ENCODE data around the gene CD8B2. TPM values are rescaled to one million over a fixed set of nuclear protein-coding genes. Genes with fewer than 3 reads are reported as not detected.
"Not testable (repeated sequence)": the region's sequence is repeated elsewhere in the genome, so short reads cannot be mapped to it uniquely, and the experiment has no call there.

The CD8B2 gene
- not detected for total RNA-seq

- DNase-seq (ENCODE audit: low spot score); ATAC-seq: not testable (repeated sequence)
Measured at GRCh38 chr2:106486551-106487385, at the start of gene CD8B2. Gene CD8B2 (plus strand): TSS chr2:106487364. CDS start chr2:106487427, 63 bp downstream.

GRCh38 chr2:106461882-106462281 lies 25.3 kb upstream of the CD8B2 start:
- not testable (repeated sequence) for ATAC-seq; DNase-seq (ENCODE audit: low spot score)

GRCh38 chr2:106467516-106467915 lies 19.6 kb upstream of the CD8B2 start:
- not testable (repeated sequence) for DNase-seq (ENCODE audit: low spot score); ATAC-seq

- not testable (repeated sequence) for DNase-seq (ENCODE audit: low spot score); ATAC-seq
Measured at GRCh38 chr2:106468107-106468506, 19.1 kb upstream of the CD8B2 start, which contains the start of gene RGPD3. Gene RGPD3 (minus strand): TSS chr2:106468413. CDS start chr2:106468288, 125 bp downstream.

GRCh38 chr2:106470658-106471057 lies 16.5 kb upstream of the CD8B2 start:
- ATAC-seq (peak; percentile 91), DNase-seq (ENCODE audit: low spot score) (peak; percentile 58)

GRCh38 chr2:106477647-106478046 lies 9.5 kb upstream of the CD8B2 start:
- DNase-seq (ENCODE audit: low spot score); ATAC-seq: not testable (repeated sequence)

- not testable (repeated sequence) for ATAC-seq; DNase-seq (ENCODE audit: low spot score)
Measured at GRCh38 chr2:106479563-106479962, 7.6 kb upstream of the CD8B2 start.

- not testable (repeated sequence) for ATAC-seq; DNase-seq (ENCODE audit: low spot score)
Measured at GRCh38 chr2:106487386-106488191, 425 bp downstream of the CD8B2 start.

- DNase-seq (ENCODE audit: low spot score); ATAC-seq: not testable (repeated sequence)
Measured at GRCh38 chr2:106489701-106490100, 2.5 kb downstream of the CD8B2 start.

- DNase-seq (ENCODE audit: low spot score); ATAC-seq: not testable (repeated sequence)
Measured at GRCh38 chr2:106492399-106492798, 5.2 kb downstream of the CD8B2 start.

GRCh38 chr2:106492913-106493312 lies 5.7 kb downstream of the CD8B2 start:
- DNase-seq (ENCODE audit: low spot score); ATAC-seq: not testable (repeated sequence)

- DNase-seq (ENCODE audit: low spot score); ATAC-seq: not testable (repeated sequence)
Measured at GRCh38 chr2:106498549-106498948, 11.4 kb downstream of the CD8B2 start.

- not testable (repeated sequence) for DNase-seq (ENCODE audit: low spot score); ATAC-seq
Measured at GRCh38 chr2:106500350-106500749, 13.2 kb downstream of the CD8B2 start.

- DNase-seq (ENCODE audit: low spot score); ATAC-seq: not testable (repeated sequence)
Measured at GRCh38 chr2:106502351-106502750, 15.2 kb downstream of the CD8B2 start.

GRCh38 chr2:106504192-106504591 lies 17.0 kb downstream of the CD8B2 start:
- DNase-seq (ENCODE audit: low spot score); ATAC-seq: not testable (repeated sequence)

GRCh38 chr2:106504787-106505186 lies 17.6 kb downstream of the CD8B2 start:
- ATAC-seq; DNase-seq (ENCODE audit: low spot score): not testable (repeated sequence)

GRCh38 chr2:106506002-106506687 lies 19.0 kb downstream of the CD8B2 start:
- not testable (repeated sequence) for DNase-seq (ENCODE audit: low spot score); ATAC-seq

GRCh38 chr2:106508660-106509373 lies 21.7 kb downstream of the CD8B2 start:
- ATAC-seq: not testable (repeated sequence)

GRCh38 chr2:106509374-106509770 lies 22.2 kb downstream of the CD8B2 start:
- DNase-seq (ENCODE audit: low spot score); ATAC-seq: not testable (repeated sequence)

More at GRCh38 chr2:106508660-106509373, 21.7 kb downstream of the CD8B2 start:
- DNase-seq (ENCODE audit: low spot score): not testable (repeated sequence)

GRCh38 chr2:106510791-106511190 lies 23.6 kb downstream of the CD8B2 start:
- not testable (repeated sequence) for ATAC-seq; DNase-seq (ENCODE audit: low spot score)

Data from left lobe of liver (tissue), 2 donors.